SKM-1 (cell line): Measurements from ENCODE around the gene VPS16.
A peak's percentile ranks its signal among the peaks of the same experiment; 100 is the strongest.

Experiments
- DNase-seq: peaks from one replicate; lab custom pipeline; 2025; ENCODE audit not compliant: unreplicated experiment; lab: John Stamatoyannopoulos, UW

Gene VPS16

GRCh38 chr20:2867081-2867864, 26.7 kb downstream of the VPS16 start:
- DNase-seq = no peak

GRCh38 chr20:2869381-2869780, 28.8 kb downstream of the VPS16 start:
- no peak for DNase-seq

GRCh38 chr20:2871111-2871465, 30.5 kb downstream of the VPS16 start:
- DNase-seq = no peak

GRCh38 chr20:2871661-2872458, 31.3 kb downstream of the VPS16 start:
- DNase-seq = no peak

GRCh38 chr20:2872459-2873009, 32.0 kb downstream of the VPS16 start:
- no peak for DNase-seq

- DNase-seq = peak; percentile 36
Measured at GRCh38 chr20:2873010-2873746, 32.6 kb downstream of the VPS16 start, which contains the start of gene PTPRA. Gene PTPRA, plus strand, starts transcription at chr20:2873481. Its CDS starts 90,797 bp downstream, at chr20:2964278.

- DNase-seq = no peak
Measured at GRCh38 chr20:2873747-2874041, 33.1 kb downstream of the VPS16 start.

- no peak for DNase-seq
Measured at GRCh38 chr20:2874456-2874855, 33.9 kb downstream of the VPS16 start.

GRCh38 chr20:2875690-2876203, 35.2 kb downstream of the VPS16 start:
- DNase-seq = no peak

- no peak for DNase-seq
Measured at GRCh38 chr20:2878515-2878914, 38.0 kb downstream of the VPS16 start.

GRCh38 chr20:2879146-2879545, 38.6 kb downstream of the VPS16 start:
- no peak for DNase-seq

GRCh38 chr20:2880650-2881049, 40.1 kb downstream of the VPS16 start:
- DNase-seq = no peak

- no peak for DNase-seq
Measured at GRCh38 chr20:2883726-2884637, 43.4 kb downstream of the VPS16 start.

GRCh38 chr20:2887715-2888114, 47.2 kb downstream of the VPS16 start:
- no peak for DNase-seq

- DNase-seq = no peak
Measured at GRCh38 chr20:2888224-2888955, 47.8 kb downstream of the VPS16 start.

GRCh38 chr20:2889209-2889608, 48.7 kb downstream of the VPS16 start:
- DNase-seq = no peak

GRCh38 chr20:2889797-2890196, 49.3 kb downstream of the VPS16 start:
- no peak for DNase-seq

- DNase-seq = no peak
Measured at GRCh38 chr20:2890742-2891141, 50.2 kb downstream of the VPS16 start.

- DNase-seq = no peak
Measured at GRCh38 chr20:2891343-2891742, 50.8 kb downstream of the VPS16 start.

- DNase-seq = no peak
Measured at GRCh38 chr20:2892376-2892775, 51.8 kb downstream of the VPS16 start.
